Activated naive CD4-positive, alpha-beta T cell treated with anti-CD3 and anti-CD28 coated beads, Interleukin-2, amount 50 U/mL, for 16 hours (primary cell): ENCODE data around the gene NTMT2.
"Not testable (repeated sequence)": the region's sequence is repeated elsewhere in the genome, so short reads cannot be mapped to it uniquely, and the experiment has no call there.

Experiments
- DNase-seq: peaks from one replicate; pipeline ENCODE4 v3.0.0-alpha.2; 2020

Gene NTMT2

GRCh38 chr1:170145770-170146676 is at the start of gene NTMT2:
Gene NTMT2, plus strand, starts transcription at chr1:170145959. Its CDS starts 149 bp downstream, at chr1:170146108.
- DNase-seq = no peak

- DNase-seq = no peak
These were observed 49.6 kb upstream of the NTMT2 start for GRCh38 chr1:170095976-170096748.

GRCh38 chr1:170096806-170097340 is 48.9 kb upstream of the NTMT2 start:
- no peak for DNase-seq

GRCh38 chr1:170097449-170097948 is 48.3 kb upstream of the NTMT2 start:
- DNase-seq = no peak

GRCh38 chr1:170113140-170113539 is 32.6 kb upstream of the NTMT2 start:
- not testable (repeated sequence) for DNase-seq

- DNase-seq = no peak
These were observed 30.9 kb upstream of the NTMT2 start for GRCh38 chr1:170114906-170115305.

- no peak for DNase-seq
These were observed 23.4 kb upstream of the NTMT2 start for GRCh38 chr1:170122366-170122765.

- DNase-seq = no peak
These were observed 20.5 kb upstream of the NTMT2 start for GRCh38 chr1:170125269-170125668.

- DNase-seq = no peak
These were observed 19.1 kb upstream of the NTMT2 start for GRCh38 chr1:170126696-170127095.

GRCh38 chr1:170131450-170131849 is 14.3 kb upstream of the NTMT2 start:
- DNase-seq = no peak

GRCh38 chr1:170131984-170132383 is 13.8 kb upstream of the NTMT2 start:
- no peak for DNase-seq

GRCh38 chr1:170133766-170134495 is 11.8 kb upstream of the NTMT2 start:
- no peak for DNase-seq

GRCh38 chr1:170134521-170134920 is 11.2 kb upstream of the NTMT2 start:
- DNase-seq = no peak

- no peak for DNase-seq
These were observed 5.4 kb upstream of the NTMT2 start for GRCh38 chr1:170140371-170140770.

- no peak for DNase-seq
These were observed 698 bp upstream of the NTMT2 start for GRCh38 chr1:170145061-170145460.

GRCh38 chr1:170146720-170147263 is 1.0 kb downstream of the NTMT2 start:
- no peak for DNase-seq

- DNase-seq = no peak
These were observed 3.5 kb downstream of the NTMT2 start for GRCh38 chr1:170149241-170149640.

- DNase-seq = no peak
These were observed 4.3 kb downstream of the NTMT2 start for GRCh38 chr1:170150016-170150415.

GRCh38 chr1:170150921-170151320 is 5.2 kb downstream of the NTMT2 start:
- no peak for DNase-seq

- DNase-seq = no peak
These were observed 7.7 kb downstream of the NTMT2 start for GRCh38 chr1:170153417-170153816.

GRCh38 chr1:170155055-170155454 is 9.3 kb downstream of the NTMT2 start:
- DNase-seq = no peak

GRCh38 chr1:170156594-170156993 is 10.8 kb downstream of the NTMT2 start:
- DNase-seq = no peak
